Stromal cell of bone marrow (primary cell): ENCODE measurements around the gene LILRA1.
"Not testable (repeated sequence)": the region's sequence is repeated elsewhere in the genome, so short reads cannot be mapped to it uniquely, and the experiment has no call there.

Experiments
- DNase-seq: peaks from one replicate; pipeline ENCODE4 v3.0.0-alpha.2; 2012; ENCODE audit warnings: low read depth

Gene LILRA1

DNA sequence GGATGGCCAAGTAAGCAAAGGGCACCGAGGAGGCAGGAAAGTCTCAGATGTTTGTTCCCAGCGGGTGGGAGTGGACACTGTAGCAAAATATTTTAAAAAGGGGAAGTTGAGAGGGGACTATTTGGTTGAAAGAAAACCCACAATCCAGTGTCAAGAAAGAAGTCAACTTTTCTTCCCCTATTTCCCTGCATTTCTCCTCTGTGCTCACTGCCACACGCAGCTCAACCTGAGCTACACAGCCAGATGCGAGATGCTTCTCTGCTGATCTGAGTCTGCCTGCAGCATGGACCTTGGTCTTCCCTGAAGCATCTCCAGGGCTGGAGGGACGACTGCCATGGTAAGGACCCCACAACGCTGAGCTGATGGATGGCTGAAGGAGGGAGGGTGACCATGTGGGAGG, at the start of gene LILRA1:
Gene LILRA1, plus strand, starts transcription at position 188 of the 400 bp plus-strand sequence. CDS start 613 bp downstream, outside the sequence.
- DNase-seq = not testable (repeated sequence)

- no peak for DNase-seq
Observed at GRCh38 chr19:54548806-54549205, 44.6 kb upstream of the LILRA1 start.

DNA sequence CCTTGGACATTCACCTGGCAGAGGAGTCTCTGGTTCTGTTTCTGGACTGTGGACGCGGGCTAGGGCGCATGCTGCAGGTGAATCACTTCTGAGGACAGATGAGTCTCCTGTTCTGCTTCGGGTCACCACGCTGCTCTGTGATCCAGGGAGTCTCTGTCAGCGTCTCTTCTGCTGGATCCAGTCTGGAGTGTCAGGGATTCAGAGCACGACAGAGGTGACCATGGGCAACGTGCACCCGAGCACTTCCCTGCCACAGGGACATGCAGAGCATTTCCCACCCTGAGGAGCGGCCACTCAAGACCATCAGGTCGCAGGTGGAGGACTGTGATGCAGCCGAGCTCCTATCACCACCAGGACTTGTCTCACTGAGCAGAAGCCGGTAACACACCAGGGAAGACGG, 44.2 kb upstream of the LILRA1 start:
- DNase-seq = no peak

GRCh38 chr19:54551293-54551692, 42.1 kb upstream of the LILRA1 start:
- no peak for DNase-seq

GRCh38 chr19:54551950-54552912, 41.2 kb upstream of the LILRA1 start:
- no peak for DNase-seq

DNA sequence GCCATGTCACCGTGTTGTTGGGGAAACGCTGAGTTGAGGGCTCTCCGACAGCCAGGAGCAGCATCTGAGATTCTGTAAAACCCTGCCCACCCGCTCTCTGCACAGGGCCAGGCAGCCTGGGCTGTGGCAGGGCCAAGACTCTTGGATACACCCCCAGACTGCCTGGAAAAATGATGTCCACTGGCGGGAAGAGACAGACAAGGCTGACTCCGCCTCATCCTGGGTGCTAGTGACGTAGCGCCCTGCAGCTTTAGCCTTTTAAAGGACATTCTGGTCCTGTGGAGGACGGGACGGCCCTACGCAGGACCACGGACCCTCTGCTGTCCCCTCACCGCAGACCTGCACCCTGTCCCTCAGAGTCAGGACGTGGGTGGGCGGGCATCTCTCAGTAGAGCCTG, 40.5 kb upstream of the LILRA1 start:
- no peak for DNase-seq

GRCh38 chr19:54554006-54554405, 39.4 kb upstream of the LILRA1 start:
- no peak for DNase-seq

DNA sequence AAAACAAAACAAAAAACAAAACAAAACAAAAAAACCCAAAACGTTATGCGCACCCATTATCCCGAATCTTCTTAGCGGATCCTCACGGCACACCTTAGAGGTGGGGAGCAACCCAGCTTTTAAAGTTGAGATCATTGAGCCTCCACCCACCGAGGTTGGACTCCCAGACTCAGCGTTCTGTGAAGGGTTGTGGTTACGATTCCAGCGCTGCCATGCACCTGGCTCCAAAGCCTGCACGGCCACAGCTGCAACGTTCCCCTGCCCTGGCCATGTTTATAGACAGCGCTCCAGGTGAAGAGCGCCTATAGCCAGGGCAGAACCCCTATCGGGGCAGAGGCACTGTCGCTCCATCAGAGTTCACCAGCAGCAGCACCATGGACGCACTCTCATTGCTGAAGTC, 38.5 kb upstream of the LILRA1 start:
- DNase-seq = no peak

- DNase-seq = no peak
Observed at GRCh38 chr19:54556194-54556593, 37.2 kb upstream of the LILRA1 start.

GRCh38 chr19:54558339-54558738, 35.1 kb upstream of the LILRA1 start:
- DNase-seq = no peak

DNA sequence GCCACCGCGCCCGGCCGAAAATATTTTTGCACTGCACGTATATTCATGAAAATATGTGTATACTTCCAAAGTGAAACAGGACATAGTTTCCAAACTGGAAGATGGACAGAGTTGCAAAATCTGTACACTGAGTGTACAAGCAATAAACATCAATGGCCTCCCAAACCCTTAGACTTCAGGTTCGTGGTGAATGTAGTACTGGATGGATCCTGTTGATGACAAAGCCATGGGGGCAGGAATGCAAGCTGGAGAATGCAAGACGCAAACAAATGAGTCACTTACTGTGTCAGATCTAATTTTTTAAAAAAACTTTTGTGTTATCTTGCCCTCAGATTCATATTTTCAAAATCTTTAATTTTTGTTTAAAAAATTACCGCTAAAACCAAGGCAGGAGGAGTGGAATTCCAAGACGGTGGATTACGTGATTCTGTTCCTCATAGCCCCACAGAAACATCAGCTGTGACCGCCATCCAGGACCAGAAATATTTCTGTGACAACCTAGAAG, 32.5 kb upstream of the LILRA1 start:
- no peak for DNase-seq

DNA sequence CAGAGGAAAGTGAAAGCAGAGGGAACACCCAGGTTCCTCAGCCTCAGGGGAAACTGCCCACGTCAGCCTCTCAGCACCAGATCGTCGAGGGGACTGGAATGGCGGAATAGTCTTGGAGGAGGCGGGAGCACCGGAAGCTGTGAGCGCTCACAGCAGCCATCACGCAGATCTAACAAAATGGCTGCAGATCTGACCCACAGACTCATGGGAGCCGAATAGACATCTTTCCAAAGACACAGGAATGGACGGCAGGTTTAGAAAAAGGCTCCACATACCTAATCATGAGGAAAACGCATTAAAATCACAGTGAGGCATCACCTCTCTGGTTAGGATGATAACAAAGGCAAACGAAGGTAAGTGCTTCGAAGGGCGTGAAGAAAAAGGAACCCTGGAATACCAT, 31.6 kb upstream of the LILRA1 start:
- no peak for DNase-seq

GRCh38 chr19:54563206-54563605, 30.2 kb upstream of the LILRA1 start:
- not testable (repeated sequence) for DNase-seq

DNA sequence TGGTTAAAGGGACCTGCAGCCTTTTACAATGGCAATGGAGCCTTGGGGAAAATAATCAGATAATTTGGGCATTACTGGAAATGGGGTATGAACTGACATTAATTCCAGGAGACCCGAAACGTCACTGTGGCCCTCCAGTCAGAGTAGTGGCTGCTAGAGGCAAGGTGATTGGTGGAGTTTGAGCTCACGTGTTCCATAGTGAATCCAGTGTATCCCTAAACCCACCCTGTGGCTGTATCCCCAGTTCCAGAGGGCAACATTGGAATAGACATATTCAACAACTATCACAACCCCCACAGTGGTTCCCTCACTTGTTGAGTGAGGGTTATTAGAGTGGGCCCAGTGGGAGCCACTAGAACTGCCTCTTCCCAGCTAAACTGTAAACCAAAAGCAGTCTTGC, 23.1 kb upstream of the LILRA1 start:
- no peak for DNase-seq

- not testable (repeated sequence) for DNase-seq
Observed at GRCh38 chr19:54571715-54572615, 21.5 kb upstream of the LILRA1 start.

DNA sequence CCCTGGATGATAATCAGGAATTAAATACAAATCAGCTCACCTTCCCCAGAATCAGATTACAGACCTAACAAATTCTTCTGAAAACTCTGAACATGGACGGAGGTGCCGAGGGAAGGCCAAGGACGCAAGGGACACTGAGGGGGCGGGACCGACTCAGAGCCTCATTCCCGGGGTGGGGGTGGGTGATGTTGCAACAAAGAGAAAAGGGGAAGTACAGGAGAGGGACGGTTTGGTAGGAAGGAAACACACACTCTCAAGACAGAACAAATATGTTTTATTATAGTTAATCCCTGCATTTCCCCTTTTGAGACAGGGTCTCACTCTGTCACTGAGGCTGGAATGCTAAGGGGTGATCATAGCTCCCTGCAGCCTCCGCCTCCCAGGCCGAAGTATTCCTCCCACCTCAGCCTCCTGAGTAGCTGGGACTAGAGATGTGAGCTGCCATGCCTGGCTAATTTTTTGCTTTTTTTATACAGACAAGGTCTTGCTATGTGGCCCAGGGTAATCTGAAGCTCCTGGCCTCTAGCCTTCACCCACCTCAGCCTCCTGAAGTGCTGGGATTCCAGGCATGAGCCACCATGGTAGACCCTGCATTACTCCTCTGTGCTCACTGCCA, 20.6 kb upstream of the LILRA1 start:
- no peak for DNase-seq

DNA sequence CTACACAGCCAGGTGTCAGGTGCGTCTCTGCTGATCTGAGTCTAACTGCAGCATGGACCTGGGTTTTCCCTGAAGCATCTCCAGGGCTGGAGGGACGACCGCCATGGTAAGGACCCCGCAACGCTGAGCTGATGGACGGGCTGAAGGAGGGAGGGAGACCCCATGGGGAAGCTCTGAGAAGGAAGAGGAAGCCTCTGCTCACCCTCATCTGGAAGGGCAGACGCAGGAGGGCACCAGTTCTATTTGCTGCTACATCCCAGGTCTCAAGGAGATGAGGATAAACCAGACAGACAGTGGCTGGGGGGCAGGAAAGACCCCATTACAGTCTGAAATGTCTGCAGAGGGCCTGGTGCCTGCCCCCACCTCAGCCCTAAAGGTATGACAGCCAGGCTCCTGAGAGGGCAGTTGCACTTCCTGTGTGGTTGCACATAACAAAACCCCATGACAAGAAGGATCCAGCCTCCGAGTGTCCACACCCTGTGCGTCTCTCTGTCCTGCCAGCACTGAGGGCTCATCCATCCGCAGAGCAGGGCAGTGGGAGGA, 20.0 kb upstream of the LILRA1 start, which contains the start of gene LILRA2:
Gene LILRA2, plus strand, starts transcription at position 461 of the 543 bp plus-strand sequence. CDS start 89 bp downstream, outside the sequence.
- no peak for DNase-seq

DNA sequence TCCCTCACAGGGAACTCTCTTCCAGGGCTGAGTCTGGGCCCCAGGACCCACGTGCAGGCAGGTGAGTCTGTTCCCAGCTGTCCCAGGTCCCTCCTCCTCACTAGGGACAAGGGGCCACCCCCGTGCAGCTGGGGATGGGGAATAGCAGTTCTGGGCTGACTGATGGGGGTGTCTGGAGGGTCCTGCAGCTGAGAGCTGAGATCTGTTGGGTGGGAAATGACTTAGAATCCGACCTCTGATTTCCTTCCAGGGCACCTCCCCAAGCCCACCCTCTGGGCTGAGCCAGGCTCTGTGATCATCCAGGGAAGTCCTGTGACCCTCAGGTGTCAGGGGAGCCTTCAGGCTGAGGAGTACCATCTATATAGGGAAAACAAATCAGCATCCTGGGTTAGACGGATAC, 19.4 kb upstream of the LILRA1 start:
- no peak for DNase-seq

DNA sequence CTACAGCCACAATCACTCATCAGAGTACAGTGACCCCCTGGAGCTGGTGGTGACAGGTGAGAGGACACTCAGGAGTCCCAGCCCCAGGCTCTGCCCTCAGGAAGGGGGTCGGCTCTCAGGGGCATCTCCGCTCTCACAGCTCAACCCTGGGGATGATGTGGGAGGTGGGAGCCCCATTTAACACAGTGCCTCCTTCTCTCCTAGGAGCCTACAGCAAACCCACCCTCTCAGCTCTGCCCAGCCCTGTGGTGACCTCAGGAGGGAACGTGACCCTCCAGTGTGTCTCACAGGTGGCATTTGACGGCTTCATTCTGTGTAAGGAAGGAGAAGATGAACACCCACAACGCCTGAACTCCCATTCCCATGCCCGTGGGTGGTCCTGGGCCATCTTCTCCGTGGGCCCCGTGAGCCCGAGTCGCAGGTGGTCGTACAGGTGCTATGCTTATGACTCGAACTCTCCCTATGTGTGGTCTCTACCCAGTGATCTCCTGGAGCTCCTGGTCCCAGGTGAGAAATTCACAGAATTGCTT, 18.8 kb upstream of the LILRA1 start:
- DNase-seq = no peak

GRCh38 chr19:54575205-54575604, 18.2 kb upstream of the LILRA1 start:
- DNase-seq = not testable (repeated sequence)

DNA sequence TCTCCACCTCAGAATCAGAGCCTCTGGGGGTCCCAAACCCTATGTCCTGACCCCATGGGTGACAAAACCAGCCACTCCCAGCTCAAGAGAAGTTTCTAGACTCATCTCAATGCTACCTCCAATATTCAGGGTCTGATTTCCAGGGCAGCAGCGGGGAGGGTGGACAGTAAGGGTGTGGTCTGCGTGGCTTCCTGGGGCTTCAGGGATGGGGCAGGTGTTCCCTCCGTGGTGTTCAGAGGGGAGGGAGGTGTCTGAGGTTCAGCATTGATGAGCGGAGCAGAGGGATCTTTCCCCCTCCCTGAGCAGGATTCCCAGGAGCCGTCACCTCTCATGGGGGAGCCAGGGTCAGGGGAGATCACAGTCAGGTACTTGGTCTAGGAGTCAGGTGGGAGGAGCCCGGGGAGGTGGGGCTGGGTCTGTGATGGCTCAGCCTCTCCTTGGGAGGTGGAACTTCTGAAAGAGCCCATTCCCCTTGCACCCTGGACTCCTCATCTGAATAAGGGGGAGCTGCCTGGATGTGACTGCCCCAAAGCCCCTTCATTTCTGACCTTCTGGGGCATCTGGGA, 16.9 kb upstream of the LILRA1 start:
- DNase-seq = no peak
